IPS-18a (cell line): ENCODE data around the gene MLLT1.

Experiments
- H3K27ac ChIP-seq: one replicate; pipeline ENCODE4 v1.5.1; 2013; ENCODE audit warnings: low read length
- H3K27me3 ChIP-seq: one replicate; pipeline ENCODE4 v1.6.1; 2013; ENCODE audit warnings: mild to moderate bottlenecking, low read length; ENCODE audit not compliant: control insufficient read depth, insufficient read depth
- H3K36me3 ChIP-seq: one replicate; pipeline ENCODE4 v1.6.1; 2013; ENCODE audit warnings: low read depth, low read length; ENCODE audit not compliant: control insufficient read depth
- H3K4me1 ChIP-seq: one replicate; pipeline ENCODE4 v1.6.1; 2013; ENCODE audit warnings: low read depth, low read length; ENCODE audit not compliant: control insufficient read depth
- H3K4me3 ChIP-seq: one replicate; pipeline ENCODE4 v1.5.1; 2013; ENCODE audit warnings: low read length
- H3K9ac ChIP-seq: one replicate; pipeline ENCODE4 v1.6.1; 2013; ENCODE audit warnings: mild to moderate bottlenecking, low read length, moderate library complexity
- H3K9me3 ChIP-seq: one replicate; pipeline ENCODE4 v1.6.1; 2013; ENCODE audit warnings: low read depth, low read length; ENCODE audit not compliant: control insufficient read depth

MLLT1 gene

DNA sequence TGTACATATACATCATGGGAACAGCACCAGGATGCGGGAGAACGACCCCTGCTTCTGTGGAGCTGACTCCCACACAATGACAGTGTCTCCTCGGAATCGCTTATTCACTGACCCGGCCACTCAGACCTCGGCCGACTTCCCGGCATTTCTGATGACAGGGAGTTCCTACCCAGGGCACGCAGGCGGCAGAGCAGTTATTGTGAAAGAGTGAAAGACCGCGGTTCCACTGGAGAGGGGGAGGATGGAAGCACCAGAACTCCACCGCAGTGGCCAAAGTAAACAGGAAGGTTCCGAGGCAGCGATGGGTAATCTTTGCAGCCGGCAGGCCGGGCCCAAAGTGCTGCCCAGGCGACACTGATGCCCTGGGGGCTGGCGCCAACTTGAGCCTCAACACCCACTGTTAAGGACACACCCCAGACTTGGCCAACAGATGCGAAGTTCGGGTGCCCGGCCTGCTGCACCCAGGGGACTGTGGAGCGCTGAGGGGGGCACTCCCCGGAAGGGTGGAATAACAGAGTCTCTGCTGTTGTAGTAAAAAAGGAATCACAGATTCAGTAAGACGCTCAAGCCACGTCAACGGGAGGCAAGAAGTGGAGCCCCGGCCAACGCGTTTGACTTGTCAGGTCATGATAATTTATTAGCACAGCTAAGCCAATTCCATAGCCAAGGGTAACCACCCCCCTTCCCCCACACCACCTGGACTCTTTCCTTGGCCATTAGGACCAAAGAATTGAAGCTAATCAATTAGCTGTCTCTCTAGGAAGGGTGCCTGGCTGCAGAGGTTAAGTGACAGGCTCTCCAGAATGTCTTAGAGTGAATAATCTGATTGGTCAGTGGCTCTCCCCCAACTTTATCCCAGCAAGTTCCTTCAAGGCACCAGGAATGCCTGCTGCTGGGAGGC, 5.8 kb downstream of the MLLT1 start:
- no peak overlapping the region for H3K9ac ChIP-seq
- no peaks in the 10 kb centered on the region for H3K27me3 ChIP-seq
- H3K4me1 ChIP-seq: peaks cover 43% of the 10 kb centered on the region
- no peaks in the 10 kb centered on the region for H3K9me3 ChIP-seq
- H3K36me3 ChIP-seq: peaks cover 10% of the 10 kb centered on the region
- no peak overlapping the region for H3K27ac ChIP-seq
- no peak overlapping the region for H3K4me3 ChIP-seq

DNA sequence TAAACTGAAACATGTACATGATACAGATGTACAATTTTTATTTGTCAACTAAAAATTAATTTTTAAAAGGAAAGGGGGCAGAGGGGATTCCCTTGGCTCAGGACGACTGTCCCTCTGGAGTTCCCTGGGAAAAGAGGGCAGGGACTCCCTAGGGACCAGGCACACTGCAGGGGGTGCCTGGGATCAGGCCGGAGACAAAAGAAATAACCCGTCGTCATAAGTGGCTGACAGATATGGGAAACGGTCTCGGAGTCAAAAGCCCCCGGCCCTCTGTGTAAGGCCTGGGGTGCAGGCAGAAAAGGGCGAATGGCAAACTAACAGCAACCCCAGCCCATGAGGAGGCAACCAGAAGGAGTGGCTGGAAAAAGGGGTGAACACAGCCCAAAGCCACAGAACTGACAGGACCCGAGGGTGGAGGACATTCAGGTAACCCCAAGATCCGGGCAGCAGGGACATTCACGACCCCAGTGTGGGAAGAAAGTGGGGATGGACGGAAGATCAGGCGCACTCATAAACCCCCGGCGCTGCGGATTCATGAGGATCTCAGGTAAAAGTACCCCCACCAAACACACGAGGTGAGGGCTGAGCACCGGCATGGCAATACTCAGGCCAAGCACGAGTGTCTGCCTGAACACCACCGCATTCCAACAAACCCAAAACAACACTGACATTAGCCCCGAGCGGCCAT, 6.7 kb downstream of the MLLT1 start:
- H3K27ac ChIP-seq: no peak overlapping the region
- peaks cover 40% of the 10 kb centered on the region for H3K4me1 ChIP-seq
- no peaks in the 10 kb centered on the region for H3K27me3 ChIP-seq
- no peaks in the 10 kb centered on the region for H3K9me3 ChIP-seq
- no peak overlapping the region for H3K9ac ChIP-seq
- H3K4me3 ChIP-seq: no peak overlapping the region
- H3K36me3 ChIP-seq: peaks cover 18% of the 10 kb centered on the region

DNA sequence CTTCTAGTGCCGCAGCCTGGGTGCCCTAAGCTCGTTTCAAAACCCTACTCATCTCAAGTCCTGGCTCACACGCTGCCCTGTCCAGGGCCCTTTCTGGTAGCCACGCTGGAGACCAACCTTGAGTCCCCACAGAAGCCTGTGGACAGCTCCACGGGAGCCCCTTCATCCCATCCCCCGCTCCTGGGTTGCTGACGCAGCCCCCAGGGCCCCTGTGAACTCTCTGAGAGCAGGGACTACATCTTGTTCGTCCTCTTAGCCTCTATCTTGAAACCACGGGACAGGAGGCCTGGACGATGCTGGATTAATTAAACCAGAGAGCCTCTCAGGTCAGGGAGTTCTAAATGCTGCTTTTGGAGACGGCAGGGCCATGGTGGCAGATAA, 7.4 kb downstream of the MLLT1 start:
- H3K9ac ChIP-seq: no peak overlapping the region
- H3K4me1 ChIP-seq: peaks cover 38% of the 10 kb centered on the region
- H3K27me3 ChIP-seq: no peaks in the 10 kb centered on the region
- peaks cover 24% of the 10 kb centered on the region for H3K36me3 ChIP-seq
- no peak overlapping the region for H3K4me3 ChIP-seq
- no peaks in the 10 kb centered on the region for H3K9me3 ChIP-seq
- no peak overlapping the region for H3K27ac ChIP-seq

DNA sequence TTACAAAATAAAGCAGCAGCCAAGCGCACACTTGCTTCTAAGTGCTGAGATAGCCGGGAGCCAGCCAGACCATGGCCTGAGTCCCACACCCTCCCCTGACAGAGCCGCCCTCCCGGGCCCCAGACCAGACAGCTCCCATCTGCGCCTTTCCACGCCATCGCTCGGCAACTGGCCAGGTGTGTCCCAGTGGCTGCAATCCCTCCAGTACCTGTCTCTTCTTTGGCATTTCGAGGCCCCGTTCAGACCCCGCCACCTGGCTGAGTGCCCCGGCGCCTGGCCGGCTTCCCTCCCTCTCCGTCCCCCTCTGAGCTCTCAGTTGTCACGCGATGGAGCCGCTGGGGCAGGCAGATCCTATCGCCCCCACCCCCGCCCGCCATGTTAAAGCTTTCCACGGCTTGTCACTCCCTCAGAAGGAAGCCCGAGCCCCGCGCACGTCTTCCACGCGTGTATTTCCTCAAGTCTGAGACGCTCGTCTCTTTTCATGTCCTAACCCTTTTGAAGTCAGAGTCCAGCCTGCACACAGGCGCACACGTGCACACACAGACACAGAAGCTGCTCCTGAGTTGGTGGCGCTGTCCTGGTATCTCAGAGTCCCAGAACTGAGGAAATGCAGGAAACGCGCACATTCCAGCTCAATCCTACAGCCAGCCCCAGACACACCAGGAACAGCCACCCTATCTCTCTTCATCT, 7.9 kb downstream of the MLLT1 start:
- H3K27ac ChIP-seq: no peak overlapping the region
- H3K4me3 ChIP-seq: no peak overlapping the region

GRCh38 chr19:6271251-6271650, 8.5 kb downstream of the MLLT1 start:
- H3K4me1 ChIP-seq: peaks cover 37% of the 10 kb centered on the region
- no peak overlapping the region for H3K9ac ChIP-seq
- H3K9me3 ChIP-seq: no peaks in the 10 kb centered on the region
- H3K27me3 ChIP-seq: no peaks in the 10 kb centered on the region
- no peak overlapping the region for H3K27ac ChIP-seq
- peaks cover 24% of the 10 kb centered on the region for H3K36me3 ChIP-seq
- no peak overlapping the region for H3K4me3 ChIP-seq

More for the DNA sequence above, 7.9 kb downstream of the MLLT1 start:
- Histone ChIP-seq H3K4me1 (peaks cover 37% of the 10 kb centered on the region), H3K27me3 (no peaks in the 10 kb centered on the region), H3K9me3 (no peaks in the 10 kb centered on the region), H3K9ac (no peak overlapping the region), H3K36me3 (peaks cover 24% of the 10 kb centered on the region)

DNA sequence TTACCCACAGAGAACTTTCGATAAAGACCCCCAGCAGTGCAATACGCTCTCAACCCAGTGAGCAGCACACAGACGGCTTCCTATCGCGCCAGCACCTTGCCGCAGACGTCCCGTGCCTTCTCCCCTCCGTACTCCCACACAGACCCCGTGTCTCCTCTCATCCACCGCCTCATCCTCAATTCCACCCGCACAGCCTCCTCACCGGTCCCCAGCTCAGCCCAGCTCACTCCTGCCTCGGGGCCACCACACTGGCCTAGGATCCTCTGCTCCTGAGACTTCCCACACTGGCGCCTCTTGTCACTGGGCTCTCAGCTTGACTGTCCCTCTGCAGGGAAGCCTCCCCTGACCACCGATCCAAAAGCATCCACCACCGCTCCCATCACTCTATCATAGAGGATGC, 9.0 kb downstream of the MLLT1 start:
- Histone ChIP-seq H3K27ac (no peak overlapping the region), H3K9me3 (no peaks in the 10 kb centered on the region), H3K36me3 (peaks cover 24% of the 10 kb centered on the region), H3K27me3 (no peaks in the 10 kb centered on the region), H3K9ac (no peak overlapping the region), H3K4me1 (peaks cover 37% of the 10 kb centered on the region), H3K4me3 (no peak overlapping the region)

GRCh38 chr19:6270076-6270745, 9.6 kb downstream of the MLLT1 start:
- no peak overlapping the region for H3K9ac ChIP-seq
- H3K27me3 ChIP-seq: no peaks in the 10 kb centered on the region
- no peaks in the 10 kb centered on the region for H3K9me3 ChIP-seq
- H3K36me3 ChIP-seq: peaks cover 24% of the 10 kb centered on the region
- H3K4me1 ChIP-seq: peaks cover 37% of the 10 kb centered on the region
- H3K4me3 ChIP-seq: no peak overlapping the region
- H3K27ac ChIP-seq: no peak overlapping the region

DNA sequence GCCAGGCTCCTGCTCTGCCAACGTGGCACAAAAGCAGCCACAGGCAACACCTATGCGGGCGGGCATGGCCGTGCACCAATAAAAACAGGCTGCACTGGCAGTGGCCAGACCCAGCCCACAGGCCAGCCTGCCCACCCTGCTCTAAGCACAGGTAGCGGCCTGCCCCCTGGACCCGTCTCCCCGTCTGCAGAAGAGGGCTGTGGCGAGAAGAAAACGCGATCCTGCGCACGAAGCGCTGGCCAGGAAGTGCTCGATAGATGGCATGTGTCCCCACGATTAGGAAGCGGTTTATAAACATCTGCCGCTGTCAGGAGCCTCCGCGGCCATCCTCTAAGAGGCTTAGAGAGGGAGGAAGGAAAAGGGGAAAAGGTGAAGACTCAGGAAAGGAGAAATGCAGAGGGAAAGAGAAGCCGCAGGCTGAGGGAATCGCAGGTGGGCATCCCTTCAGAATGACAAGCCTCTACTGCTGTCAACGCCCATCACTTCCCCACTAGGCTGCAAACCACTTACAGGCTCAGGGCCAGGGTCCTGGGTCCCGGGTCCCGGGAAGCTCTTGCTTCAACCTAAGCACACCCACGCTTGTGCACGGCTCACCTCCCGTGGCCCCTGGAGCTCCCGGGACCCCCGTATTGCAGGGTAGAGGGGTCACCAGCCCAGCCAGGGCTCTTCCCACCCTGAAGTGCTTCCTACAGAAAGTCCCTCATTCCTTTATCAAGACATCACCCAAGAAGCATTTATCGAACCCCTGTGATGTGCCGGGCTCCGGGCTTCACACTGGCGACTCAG, 10.5 kb downstream of the MLLT1 start:
- Histone ChIP-seq H3K27ac (no peak overlapping the region), H3K36me3 (peaks cover 24% of the 10 kb centered on the region), H3K4me1 (peaks cover 29% of the 10 kb centered on the region), H3K9me3 (no peaks in the 10 kb centered on the region), H3K4me3 (no peak overlapping the region), H3K27me3 (no peaks in the 10 kb centered on the region), H3K9ac (no peak overlapping the region)

DNA sequence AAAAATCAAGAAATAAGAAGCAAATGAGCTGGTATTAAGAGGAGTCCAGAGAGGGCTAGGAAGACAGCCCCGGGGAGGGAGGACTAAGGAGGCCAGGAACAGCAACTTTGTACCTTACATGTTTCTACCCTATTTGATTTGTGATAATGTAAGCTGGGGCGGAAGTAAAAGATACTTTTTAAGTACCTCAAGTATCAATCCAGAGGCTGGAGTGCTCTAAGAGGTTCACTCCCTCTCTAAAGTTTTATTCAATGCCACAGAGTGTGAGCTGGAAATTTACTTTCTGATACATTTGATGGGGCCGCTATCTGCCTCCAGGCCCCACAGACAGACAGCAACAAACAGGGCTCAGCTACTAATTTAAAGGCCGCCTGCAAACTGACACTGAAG, 11.4 kb downstream of the MLLT1 start:
- Histone ChIP-seq H3K9me3 (no peaks in the 10 kb centered on the region), H3K4me1 (peaks cover 20% of the 10 kb centered on the region), H3K27me3 (no peaks in the 10 kb centered on the region), H3K27ac (no peak overlapping the region), H3K4me3 (no peak overlapping the region), H3K36me3 (peaks cover 24% of the 10 kb centered on the region), H3K9ac (no peak overlapping the region)

DNA sequence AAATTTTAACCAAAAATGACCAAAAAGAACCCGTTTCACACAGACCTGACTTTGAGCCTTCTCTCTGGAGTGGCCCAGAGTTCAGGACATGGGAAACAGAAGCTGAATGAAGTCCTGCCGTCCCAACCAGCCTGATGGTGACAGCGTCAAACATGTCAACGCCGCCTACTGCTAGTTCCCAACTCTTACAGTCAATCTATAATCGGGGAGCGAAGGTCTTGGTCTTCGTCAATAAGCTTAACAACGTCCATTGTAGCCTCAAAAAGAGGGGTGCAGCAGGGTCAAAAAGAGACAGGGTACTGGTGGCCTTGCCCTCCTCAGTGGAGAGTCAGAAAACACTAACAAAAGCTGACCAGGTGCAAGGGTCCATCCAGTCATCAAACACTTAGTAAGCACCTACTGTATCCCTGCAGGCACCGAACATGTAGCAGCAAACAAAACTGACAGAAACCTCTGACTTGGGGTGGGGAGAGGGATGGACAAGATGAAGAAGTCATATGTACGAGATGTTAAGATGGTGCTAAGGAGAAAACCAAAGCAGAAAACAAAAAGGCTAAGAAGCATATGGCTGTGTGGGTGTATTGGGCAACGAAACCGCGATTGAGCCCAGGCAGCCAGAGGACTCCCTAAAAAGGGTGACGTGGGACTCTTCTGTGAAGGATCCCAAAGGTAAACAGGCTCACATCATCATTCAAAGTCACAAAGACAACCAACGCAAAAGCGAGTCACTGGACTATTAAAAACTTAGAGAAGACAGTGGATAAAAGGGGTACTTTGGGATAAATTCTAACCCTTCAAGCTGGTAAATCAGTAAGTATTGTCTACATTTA, 12.0 kb downstream of the MLLT1 start:
- H3K36me3 ChIP-seq: peaks cover 24% of the 10 kb centered on the region
- no peaks in the 10 kb centered on the region for H3K9me3 ChIP-seq
- H3K4me3 ChIP-seq: no peak overlapping the region
- H3K27ac ChIP-seq: no peak overlapping the region
- no peak overlapping the region for H3K9ac ChIP-seq
- peaks cover 14% of the 10 kb centered on the region for H3K4me1 ChIP-seq
- H3K27me3 ChIP-seq: no peaks in the 10 kb centered on the region
